ENCODE data around the gene PRELID3B. TPM values are rescaled to one million over a fixed set of nuclear protein-coding genes. Genes with fewer than 3 reads are reported as not detected.

Gene PRELID3B
- total and polyA plus RNA-seq, 2 donors = 26.7 to 57.2 TPM

- no peaks in the 10 kb centered on the region for H3K36me3 ChIP-seq (ENCODE audit: insufficient read depth)
- WGBS = 77% methylated on average over 2 of the region's 2 CpGs
Observed at GRCh38 chr20:59069026-59069425, 26.4 kb upstream of the PRELID3B start.

GRCh38 chr20:59068534-59068933 lies 25.9 kb upstream of the PRELID3B start:
- 69% methylated on average over 4 of the region's 4 CpGs for WGBS
- no peaks in the 10 kb centered on the region for H3K4me1 ChIP-seq (ENCODE audit: insufficient read depth)
- no peak for DNase-seq (ENCODE audit: extremely low spot score)
- no peak overlapping the region for H3K27ac ChIP-seq (ENCODE audit: low read depth)
- H3K36me3 ChIP-seq (ENCODE audit: insufficient read depth) = no peaks in the 10 kb centered on the region
- no peak overlapping the region for H3K4me3 ChIP-seq (ENCODE audit: low read depth, low read length)

More at GRCh38 chr20:59069026-59069425, 26.4 kb upstream of the PRELID3B start:
- no peak for DNase-seq (ENCODE audit: extremely low spot score)
- H3K4me3 ChIP-seq (ENCODE audit: low read depth, low read length) = no peak overlapping the region
- no peaks in the 10 kb centered on the region for H3K4me1 ChIP-seq (ENCODE audit: insufficient read depth)
- no peak overlapping the region for H3K27ac ChIP-seq (ENCODE audit: low read depth)

- 22% methylated on average over 4 of the region's 4 CpGs for WGBS
- Histone ChIP-seq H3K36me3 (ENCODE audit: insufficient read depth) (no peaks in the 10 kb centered on the region), H3K27ac (ENCODE audit: low read depth) (no peak overlapping the region), H3K4me1 (ENCODE audit: insufficient read depth) (no peaks in the 10 kb centered on the region), H3K4me3 (ENCODE audit: low read depth, low read length) (no peak overlapping the region)
- no peak for DNase-seq (ENCODE audit: extremely low spot score)
Observed at GRCh38 chr20:59064214-59064722, 21.7 kb upstream of the PRELID3B start.

GRCh38 chr20:59063358-59064213 lies 21.0 kb upstream of the PRELID3B start:
- DNase-seq (ENCODE audit: extremely low spot score) = no peak
- 21% methylated on average over 22 of the region's 22 CpGs for WGBS
- H3K4me3 ChIP-seq (ENCODE audit: low read depth, low read length) = no peak overlapping the region

GRCh38 chr20:59062081-59062480 lies 19.5 kb upstream of the PRELID3B start:
- Histone ChIP-seq H3K4me3 (ENCODE audit: low read depth, low read length) (no peak overlapping the region), H3K4me1 (ENCODE audit: insufficient read depth) (no peaks in the 10 kb centered on the region), H3K27ac (ENCODE audit: low read depth) (no peak overlapping the region), H3K36me3 (ENCODE audit: insufficient read depth) (no peaks in the 10 kb centered on the region)
- no peak for DNase-seq (ENCODE audit: extremely low spot score)
- WGBS = 67% methylated on average over 4 of the region's 4 CpGs

More at GRCh38 chr20:59063358-59064213, 21.0 kb upstream of the PRELID3B start:
- no peaks in the 10 kb centered on the region for H3K4me1 ChIP-seq (ENCODE audit: insufficient read depth)
- H3K27ac ChIP-seq (ENCODE audit: low read depth) = no peak overlapping the region
- H3K36me3 ChIP-seq (ENCODE audit: insufficient read depth) = no peaks in the 10 kb centered on the region

GRCh38 chr20:59055302-59055701 lies 12.7 kb upstream of the PRELID3B start:
- H3K4me1 ChIP-seq (ENCODE audit: insufficient read depth) = no peaks in the 10 kb centered on the region
- H3K4me3 ChIP-seq (ENCODE audit: low read depth, low read length) = no peak overlapping the region
- no peaks in the 10 kb centered on the region for H3K36me3 ChIP-seq (ENCODE audit: insufficient read depth)
- H3K27ac ChIP-seq (ENCODE audit: low read depth) = peak overlapping the region; percentile 10
- DNase-seq (ENCODE audit: extremely low spot score) = no peak
- WGBS = 60% methylated on average over 7 of the region's 7 CpGs

- Histone ChIP-seq H3K36me3 (ENCODE audit: insufficient read depth) (no peaks in the 10 kb centered on the region), H3K4me3 (ENCODE audit: low read depth, low read length) (no peak overlapping the region), H3K4me1 (ENCODE audit: insufficient read depth) (no peaks in the 10 kb centered on the region), H3K27ac (ENCODE audit: low read depth) (no peak overlapping the region)
- WGBS = 68% methylated on average over 6 of the region's 6 CpGs
- no peak for DNase-seq (ENCODE audit: extremely low spot score)
Observed at GRCh38 chr20:59051666-59052185, 9.1 kb upstream of the PRELID3B start.

- Histone ChIP-seq H3K36me3 (ENCODE audit: insufficient read depth) (no peaks in the 10 kb centered on the region), H3K4me1 (ENCODE audit: insufficient read depth) (no peaks in the 10 kb centered on the region), H3K4me3 (ENCODE audit: low read depth, low read length) (no peak overlapping the region), H3K27ac (ENCODE audit: low read depth) (no peak overlapping the region)
- DNase-seq (ENCODE audit: extremely low spot score) = no peak
- 49% methylated on average over 1 of the region's 1 CpG for WGBS
Observed at GRCh38 chr20:59050437-59050836, 7.9 kb upstream of the PRELID3B start.

GRCh38 chr20:59048681-59049030 lies 6.1 kb upstream of the PRELID3B start:
- no peaks in the 10 kb centered on the region for H3K4me1 ChIP-seq (ENCODE audit: insufficient read depth)
- 74% methylated on average over 2 of the region's 2 CpGs for WGBS

GRCh38 chr20:59047938-59048680 lies 5.5 kb upstream of the PRELID3B start:
- Histone ChIP-seq H3K36me3 (ENCODE audit: insufficient read depth) (no peaks in the 10 kb centered on the region), H3K4me1 (ENCODE audit: insufficient read depth) (peaks cover under 1% of the 10 kb centered on the region), H3K4me3 (ENCODE audit: low read depth, low read length) (no peak overlapping the region), H3K27ac (ENCODE audit: low read depth) (no peak overlapping the region)
- peak; percentile 36 for DNase-seq (ENCODE audit: extremely low spot score)
- WGBS = 78% methylated on average over 5 of the region's 5 CpGs

More at GRCh38 chr20:59048681-59049030, 6.1 kb upstream of the PRELID3B start:
- DNase-seq (ENCODE audit: extremely low spot score) = no peak
- Histone ChIP-seq H3K36me3 (ENCODE audit: insufficient read depth) (no peaks in the 10 kb centered on the region), H3K4me3 (ENCODE audit: low read depth, low read length) (no peak overlapping the region), H3K27ac (ENCODE audit: low read depth) (no peak overlapping the region)

GRCh38 chr20:59046862-59047261 lies 4.3 kb upstream of the PRELID3B start:
- Histone ChIP-seq H3K27ac (ENCODE audit: low read depth) (no peak overlapping the region), H3K4me1 (ENCODE audit: insufficient read depth) (peaks cover 3% of the 10 kb centered on the region), H3K4me3 (ENCODE audit: low read depth, low read length) (no peak overlapping the region), H3K36me3 (ENCODE audit: insufficient read depth) (no peaks in the 10 kb centered on the region)
- 81% methylated on average over 3 of the region's 3 CpGs for WGBS
- no peak for DNase-seq (ENCODE audit: extremely low spot score)

- Histone ChIP-seq H3K27ac (ENCODE audit: low read depth) (no peak overlapping the region), H3K4me3 (ENCODE audit: low read depth, low read length) (no peak overlapping the region), H3K4me1 (ENCODE audit: insufficient read depth) (peaks cover 9% of the 10 kb centered on the region), H3K36me3 (ENCODE audit: insufficient read depth) (no peaks in the 10 kb centered on the region)
- 65% methylated on average over 3 of the region's 3 CpGs for WGBS
- DNase-seq (ENCODE audit: extremely low spot score) = no peak
Observed at GRCh38 chr20:59044796-59045195, 2.2 kb upstream of the PRELID3B start.

GRCh38 chr20:59044295-59044694 lies 1.7 kb upstream of the PRELID3B start:
- DNase-seq (ENCODE audit: extremely low spot score) = no peak
- Histone ChIP-seq H3K36me3 (ENCODE audit: insufficient read depth) (no peaks in the 10 kb centered on the region), H3K27ac (ENCODE audit: low read depth) (no peak overlapping the region), H3K4me1 (ENCODE audit: insufficient read depth) (peaks cover 9% of the 10 kb centered on the region), H3K4me3 (ENCODE audit: low read depth, low read length) (no peak overlapping the region)
- WGBS = 91% methylated on average over 3 of the region's 3 CpGs

Data from urinary bladder (tissue), 4 donors.